ENCODE data around the gene SLC35D1.

The SLC35D1 gene

GRCh38 chr1:67041841-67042503 lies 12.0 kb downstream of the SLC35D1 start:
- TF ChIP-seq SIN3A (IDR thresholded peaks at IDR 0.05; ENCODE audit: borderline replicate concordance, insufficient read depth, low read length) (no peak), REST (IDR thresholded peaks at IDR 0.05; ENCODE audit: insufficient read depth in 1 of 2, low read depth in 2 of 2, low read length in 2 of 2) (no peak), TAF1 (IDR thresholded peaks at IDR 0.05; ENCODE audit: borderline replicate concordance, insufficient read depth, low read length) (no peak), POLR2AphosphoS5 (IDR thresholded peaks at IDR 0.05; ENCODE audit: low read depth, low read length) (no peak), FOXP2 (optimal IDR thresholded peaks at IDR 0.05; ENCODE audit: borderline replicate concordance, extremely low read depth, extremely low read length, insufficient read depth) (no peak)

- TF ChIP-seq TAF1 (IDR thresholded peaks at IDR 0.05; ENCODE audit: borderline replicate concordance, insufficient read depth, low read length) = no peak
- TF ChIP-seq REST (IDR thresholded peaks at IDR 0.05; ENCODE audit: insufficient read depth in 1 of 2, low read depth in 2 of 2, low read length in 2 of 2) = no peak
- TF ChIP-seq FOXP2 (optimal IDR thresholded peaks at IDR 0.05; ENCODE audit: borderline replicate concordance, extremely low read depth, extremely low read length, insufficient read depth) = no peak
- no peak for TF ChIP-seq SIN3A (IDR thresholded peaks at IDR 0.05; ENCODE audit: borderline replicate concordance, insufficient read depth, low read length)
- TF ChIP-seq POLR2AphosphoS5 (IDR thresholded peaks at IDR 0.05; ENCODE audit: low read depth, low read length) = no peak
Observed at GRCh38 chr1:67040405-67040804, 13.5 kb downstream of the SLC35D1 start.

DNA sequence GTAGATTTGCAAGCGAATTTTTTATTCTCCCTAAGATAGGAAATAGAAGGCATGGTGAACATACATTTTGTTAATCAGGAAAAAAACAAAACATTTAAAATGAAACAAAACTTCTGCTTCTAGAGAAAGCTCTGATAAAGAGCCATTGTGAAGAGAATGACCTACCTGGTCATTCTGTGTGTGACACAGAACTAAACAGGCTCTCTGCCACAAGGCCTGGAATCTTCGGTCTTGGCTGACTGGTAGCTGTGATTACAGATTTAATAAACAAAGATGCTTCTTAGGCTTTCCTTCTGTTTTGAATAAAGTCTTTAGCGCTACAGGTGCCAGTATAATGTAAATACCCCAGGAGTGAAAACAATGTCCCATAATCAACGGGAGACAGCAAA lies 22.1 kb downstream of the SLC35D1 start:
- no peak for TF ChIP-seq TAF1 (IDR thresholded peaks at IDR 0.05; ENCODE audit: borderline replicate concordance, insufficient read depth, low read length)
- TF ChIP-seq REST (IDR thresholded peaks at IDR 0.05; ENCODE audit: insufficient read depth in 1 of 2, low read depth in 2 of 2, low read length in 2 of 2) = no peak
- TF ChIP-seq SIN3A (IDR thresholded peaks at IDR 0.05; ENCODE audit: borderline replicate concordance, insufficient read depth, low read length) = no peak
- TF ChIP-seq POLR2AphosphoS5 (IDR thresholded peaks at IDR 0.05; ENCODE audit: low read depth, low read length) = no peak
- no peak for TF ChIP-seq FOXP2 (optimal IDR thresholded peaks at IDR 0.05; ENCODE audit: borderline replicate concordance, extremely low read depth, extremely low read length, insufficient read depth)

GRCh38 chr1:67031121-67031858 lies 22.7 kb downstream of the SLC35D1 start:
- no peak for TF ChIP-seq REST (IDR thresholded peaks at IDR 0.05; ENCODE audit: insufficient read depth in 1 of 2, low read depth in 2 of 2, low read length in 2 of 2)
- no peak for TF ChIP-seq POLR2AphosphoS5 (IDR thresholded peaks at IDR 0.05; ENCODE audit: low read depth, low read length)
- TF ChIP-seq SIN3A (IDR thresholded peaks at IDR 0.05; ENCODE audit: borderline replicate concordance, insufficient read depth, low read length) = no peak
- no peak for TF ChIP-seq TAF1 (IDR thresholded peaks at IDR 0.05; ENCODE audit: borderline replicate concordance, insufficient read depth, low read length)
- no peak for TF ChIP-seq FOXP2 (optimal IDR thresholded peaks at IDR 0.05; ENCODE audit: borderline replicate concordance, extremely low read depth, extremely low read length, insufficient read depth)

All from PFSK-1 (cell line).